Right ventricle myocardium inferior (tissue), 1 donor: ENCODE measurements around the gene HOXA10. TPM values are rescaled to one million over a fixed set of nuclear protein-coding genes. Genes with fewer than 3 reads are reported as not detected.

Source experiments
- ATAC-seq: fragments of 200-7000 bp; cut with Tn5 transposase; one replicate; pipeline ENCODE4 v1.9.1; 2020; ENCODE audit warnings: mild to moderate bottlenecking, moderate library complexity
- DNase-seq: peaks from one replicate; pipeline ENCODE4 v3.0.0; 2021; ENCODE audit errors: missing footprints
- intact Hi-C: fragments of 100-400 bp; cut with DNase I; formaldehyde crosslinking; loops from one replicate; pipeline ENCODE4 v1.11.0; 2022
- total RNA-seq: library from RNA; stranded (reverse); fragmentation: NEBNext Ultra II Directional; extraction: Animal tissue kit (Norgen Biotek cat#: 25700); gene quantifications from one replicate; pipeline ENCODE4 v1.2.1, GENCODE V29; 2021
- donor health status: DM: no; HTN: yes; CAD: no; lungs with severe emphysema.

Gene HOXA10
- total RNA-seq, 1 donor from 2014 or later: not detected

DNA sequence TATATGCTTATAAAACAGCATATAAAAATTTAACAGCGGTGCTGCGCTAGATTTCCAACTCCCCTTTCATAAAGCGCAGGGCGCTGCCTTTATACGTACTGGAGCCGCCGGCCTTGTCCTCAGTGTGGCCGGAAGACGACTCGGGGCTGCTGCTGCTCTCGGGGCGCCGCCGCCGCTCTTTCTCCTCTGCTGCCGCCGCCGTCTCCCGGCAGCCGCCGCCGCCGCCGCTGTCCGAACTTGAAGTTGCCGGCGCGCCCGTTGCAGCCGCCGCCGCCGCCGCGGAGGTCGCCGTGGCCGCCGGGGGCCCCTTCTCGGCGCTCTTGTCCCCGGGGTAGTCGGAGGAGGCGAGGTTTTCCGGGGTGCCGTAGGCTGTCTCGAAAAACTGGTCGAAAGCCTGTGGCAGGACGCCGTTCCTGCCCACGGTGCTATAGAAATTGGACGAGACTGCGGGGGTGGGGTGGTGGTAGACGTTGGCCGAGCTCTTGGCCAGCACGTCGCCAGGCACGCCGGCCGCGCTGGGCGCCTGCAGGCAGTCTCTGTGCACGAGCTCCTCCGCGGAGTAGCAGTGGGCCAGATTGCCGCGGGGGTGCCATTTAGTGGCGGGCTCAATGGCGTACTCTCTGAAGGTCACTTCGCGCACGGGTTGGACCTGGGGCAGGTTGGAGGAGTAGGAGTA lies 10.4 kb upstream of the HOXA10 start:
- intact Hi-C loops: no loop called here
- no peak for ATAC-seq
- no peak for DNase-seq

DNA sequence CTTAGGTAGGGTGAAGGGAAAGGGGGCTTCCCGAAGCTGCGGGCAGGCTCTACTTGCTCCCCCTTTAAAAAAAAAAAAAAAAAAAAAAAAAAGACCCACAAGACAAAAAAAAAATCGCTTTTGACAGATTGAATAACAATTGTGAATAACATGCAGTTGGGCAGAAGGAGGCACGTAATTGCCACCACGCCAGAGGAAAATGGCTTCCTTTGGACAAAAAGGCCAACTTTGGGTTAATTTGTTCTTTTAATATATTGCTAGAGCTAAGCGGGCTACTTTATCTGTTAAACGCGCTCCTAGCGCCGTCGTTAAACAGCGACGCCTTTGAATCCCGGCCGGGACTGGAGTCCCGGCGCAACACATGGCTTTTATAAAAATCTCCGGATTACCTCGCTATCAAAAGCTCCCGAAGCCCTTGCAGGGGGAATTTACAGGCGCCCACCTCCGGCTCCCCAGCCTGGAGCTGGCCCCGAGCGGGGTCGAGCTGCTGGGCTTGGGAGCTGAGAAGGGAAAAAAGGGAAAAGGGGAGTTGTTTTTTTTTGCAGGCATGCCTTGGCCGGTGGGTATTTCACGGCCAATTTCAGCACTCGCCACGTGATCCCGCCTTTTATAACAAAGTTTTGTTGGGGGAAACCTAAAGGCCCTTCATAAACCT lies 9.7 kb upstream of the HOXA10 start:
- no peak for ATAC-seq
- DNase-seq: no peak
- intact Hi-C loops: no loop called here

DNA sequence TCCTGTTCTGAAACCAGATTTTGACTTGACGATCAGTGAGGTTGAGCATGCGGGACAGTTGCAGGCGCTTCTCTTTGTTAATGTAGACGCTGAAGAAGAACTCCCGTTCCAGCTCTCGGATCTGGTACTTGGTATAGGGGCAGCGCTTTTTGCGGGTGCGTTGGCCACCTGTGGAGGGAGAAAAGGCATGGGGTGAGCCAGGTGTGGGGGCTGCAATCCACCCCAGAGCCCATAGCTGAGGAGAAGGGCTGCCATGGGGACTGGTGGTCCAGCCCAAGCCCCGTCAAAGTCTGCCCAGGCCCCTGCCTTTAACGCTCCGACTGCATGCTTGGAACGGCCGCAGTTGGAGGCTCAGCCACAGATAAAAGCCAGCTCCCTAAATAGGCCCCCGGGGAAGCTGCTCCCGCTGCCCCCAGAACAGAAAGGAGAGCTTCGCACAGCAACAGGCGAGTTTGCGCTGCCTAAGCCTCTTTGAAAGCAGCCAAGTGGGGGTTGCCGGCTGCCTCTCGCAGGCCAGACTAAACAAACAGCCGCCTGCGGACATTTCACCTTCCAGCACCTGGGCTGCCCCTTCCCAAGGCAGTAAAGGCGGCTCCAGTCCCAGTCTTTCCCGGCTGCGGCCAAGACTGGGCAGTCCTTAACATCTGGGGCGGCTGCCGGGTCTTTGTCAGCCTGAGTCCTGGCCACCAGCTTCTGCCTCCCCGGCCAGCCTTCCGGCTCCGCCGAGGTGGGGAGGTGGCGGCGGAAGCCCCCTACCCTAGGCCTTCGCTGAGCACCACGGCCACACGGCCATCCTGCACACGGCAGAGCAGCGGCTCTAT lies 9.0 kb upstream of the HOXA10 start:
- intact Hi-C loops: no loop called here
- ATAC-seq: no peak
- no peak for DNase-seq

DNA sequence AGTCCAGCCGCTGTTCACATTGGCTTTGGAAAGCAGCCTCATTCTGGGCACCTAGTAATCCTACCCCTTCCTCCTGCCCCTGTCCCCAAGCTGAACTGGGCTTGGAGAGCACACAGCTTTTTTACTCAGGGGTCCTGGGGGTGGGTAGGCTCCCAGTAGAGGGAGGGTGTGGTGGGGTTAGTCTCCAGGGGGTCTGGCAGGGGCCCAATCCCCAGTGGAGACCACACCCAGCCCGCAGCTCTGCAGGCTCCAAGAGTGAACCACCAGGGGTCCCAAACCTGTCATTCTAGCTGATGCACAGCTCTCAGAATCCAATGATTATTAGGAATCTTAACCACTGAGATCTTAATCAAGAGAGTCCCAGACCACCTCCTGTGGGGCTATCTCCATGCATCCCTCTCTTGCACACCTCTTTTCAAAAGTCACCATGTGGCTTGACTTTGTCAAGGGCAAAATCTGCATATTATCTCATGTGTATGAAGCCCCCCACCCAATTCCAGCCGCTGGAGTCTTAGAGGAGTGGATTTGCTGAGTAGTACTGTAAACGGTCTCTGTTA lies 8.2 kb upstream of the HOXA10 start:
- no peak for DNase-seq
- intact Hi-C loops: no loop called here
- no peak for ATAC-seq

DNA sequence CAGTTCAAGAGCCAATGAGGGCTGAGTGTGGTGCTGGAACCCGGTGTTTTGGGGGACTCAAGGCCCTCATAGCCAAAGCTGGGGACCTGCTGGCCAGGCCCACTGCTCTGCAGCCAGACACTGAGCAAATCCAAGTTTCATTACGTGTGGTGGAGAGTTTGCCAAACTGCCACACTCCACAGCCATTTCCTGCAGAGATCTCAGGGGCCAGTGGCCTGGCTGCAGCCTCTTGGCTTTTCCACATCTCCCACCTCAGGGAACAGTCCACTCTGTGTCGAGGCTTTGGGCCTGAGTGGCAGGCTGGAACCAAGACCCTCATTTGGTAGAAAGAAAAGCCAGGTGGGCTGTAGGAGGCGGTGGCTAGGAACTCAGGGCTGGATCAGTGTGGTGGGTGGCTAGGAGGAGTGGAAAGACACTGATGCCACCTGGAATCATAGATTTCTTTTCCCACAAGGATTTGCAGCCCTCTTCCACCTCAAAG lies 7.7 kb upstream of the HOXA10 start:
- DNase-seq (no peak), ATAC-seq (no peak)
- intact Hi-C loops: no loop called here

DNA sequence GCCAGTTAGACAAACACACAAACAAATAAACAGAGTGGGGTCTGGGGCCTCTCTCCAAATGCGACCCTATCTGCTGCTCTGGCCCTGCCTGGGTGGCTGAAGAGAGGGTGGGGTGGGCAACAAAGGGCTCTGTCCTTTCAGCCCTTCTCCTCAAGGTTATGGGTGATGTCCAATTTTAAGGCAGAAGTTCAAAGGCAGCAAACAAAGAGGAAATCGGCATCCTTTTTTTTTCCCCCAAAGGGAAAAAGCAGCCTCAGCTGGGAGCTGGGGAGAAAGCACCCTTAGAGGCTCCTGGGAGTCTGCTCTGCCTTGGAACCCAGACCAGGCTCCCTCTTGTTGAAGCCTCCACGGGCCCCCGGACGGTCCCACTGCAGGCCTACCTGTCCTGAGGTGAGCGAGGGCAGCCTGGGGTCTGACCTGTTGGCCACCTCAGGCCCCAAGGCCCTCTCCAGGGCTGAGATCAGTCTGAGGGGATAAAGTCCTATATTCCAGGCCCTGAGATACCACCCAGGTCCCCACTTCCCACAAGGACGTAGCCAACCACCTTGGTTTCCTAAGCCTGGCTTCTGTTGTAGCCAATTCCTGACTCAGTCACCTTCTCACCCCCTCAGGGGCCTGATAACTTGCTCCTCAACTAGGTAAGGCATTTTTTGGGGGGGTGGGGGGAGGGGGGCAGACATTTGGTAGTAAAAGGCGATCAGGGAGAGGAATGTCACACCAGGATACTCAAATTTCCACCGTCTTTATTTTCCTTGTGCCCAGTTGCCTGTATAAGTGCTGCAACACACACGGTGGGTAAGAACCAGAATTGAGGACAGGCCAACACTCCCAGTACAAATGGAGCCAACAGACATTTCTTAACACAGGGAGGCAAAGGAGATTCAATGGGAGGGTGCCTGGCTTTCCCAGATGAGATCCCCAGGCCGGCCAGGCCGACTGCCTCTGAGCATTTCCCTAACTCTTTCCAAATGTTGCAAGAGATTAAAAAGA lies 6.6 kb upstream of the HOXA10 start:
- DNase-seq: no peak
- no peak for ATAC-seq
- intact Hi-C loops: no loop called here

DNA sequence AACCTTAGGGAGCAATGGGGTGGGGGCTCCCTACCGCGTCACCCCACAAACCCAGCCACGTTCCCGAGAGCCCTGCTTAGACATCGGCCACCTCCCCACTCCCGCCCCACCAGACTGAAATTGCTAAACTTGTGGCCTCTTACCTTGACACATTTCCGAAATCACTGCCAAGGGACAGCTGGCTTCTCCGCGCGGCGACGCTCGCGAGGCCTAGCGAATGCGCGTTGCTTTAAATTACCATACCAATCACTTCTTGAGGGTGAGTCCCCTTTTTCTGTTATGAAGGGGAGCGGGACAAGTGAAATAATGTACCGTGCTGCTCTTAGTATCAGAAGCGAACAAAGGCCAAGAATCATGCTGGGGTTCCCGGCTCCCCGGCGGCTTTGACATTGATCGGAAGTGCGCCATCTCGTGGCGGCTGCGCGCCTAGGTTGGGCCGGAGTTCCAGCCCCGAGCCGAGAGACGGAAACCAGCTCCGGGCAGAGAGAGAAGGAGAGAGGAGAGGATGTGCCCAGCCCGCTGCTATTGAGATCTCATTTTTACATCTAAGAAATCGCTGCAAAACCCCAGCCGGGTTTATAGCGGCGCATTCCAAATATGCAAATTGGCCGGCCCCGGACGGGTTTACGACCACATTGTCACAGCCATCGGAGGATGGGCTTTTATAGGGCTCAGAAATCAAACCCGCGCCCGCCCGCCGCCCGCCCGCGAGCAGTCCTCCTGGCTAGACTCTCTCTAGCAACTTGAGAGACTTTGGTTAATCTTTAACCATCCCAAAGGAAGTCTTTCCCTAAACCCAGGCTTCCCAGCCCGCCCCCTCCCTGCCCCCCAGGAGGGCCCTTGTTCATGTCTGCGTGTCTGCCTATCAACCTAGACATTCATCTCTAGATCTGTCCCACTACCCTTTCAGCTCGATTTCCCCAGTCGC lies 5.6 kb upstream of the HOXA10 start:
- DNase-seq (peak; percentile 86), ATAC-seq (peak; percentile 42)
- intact Hi-C loops: no loop called here

DNA sequence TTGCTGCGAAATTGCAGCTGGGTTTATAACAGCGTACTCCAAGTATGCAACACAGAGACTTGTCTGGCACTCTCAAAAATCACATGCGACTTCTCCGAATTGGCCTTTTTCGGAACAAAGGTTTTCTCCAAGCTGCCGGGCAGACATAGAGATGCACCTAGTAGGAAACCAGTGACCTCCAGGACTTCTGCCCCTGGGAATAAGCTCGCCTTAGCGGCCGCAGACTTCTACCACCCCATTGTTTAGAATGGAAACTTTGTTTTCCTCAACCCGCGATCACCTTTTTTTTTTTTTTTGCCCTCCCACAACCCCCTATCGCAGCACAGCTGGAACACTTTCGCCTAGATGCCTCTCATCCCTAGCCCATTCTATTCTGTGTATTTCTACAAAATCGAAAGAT lies 4.9 kb upstream of the HOXA10 start:
- ATAC-seq (no peak), DNase-seq (no peak)
- intact Hi-C loops: no loop called here

DNA sequence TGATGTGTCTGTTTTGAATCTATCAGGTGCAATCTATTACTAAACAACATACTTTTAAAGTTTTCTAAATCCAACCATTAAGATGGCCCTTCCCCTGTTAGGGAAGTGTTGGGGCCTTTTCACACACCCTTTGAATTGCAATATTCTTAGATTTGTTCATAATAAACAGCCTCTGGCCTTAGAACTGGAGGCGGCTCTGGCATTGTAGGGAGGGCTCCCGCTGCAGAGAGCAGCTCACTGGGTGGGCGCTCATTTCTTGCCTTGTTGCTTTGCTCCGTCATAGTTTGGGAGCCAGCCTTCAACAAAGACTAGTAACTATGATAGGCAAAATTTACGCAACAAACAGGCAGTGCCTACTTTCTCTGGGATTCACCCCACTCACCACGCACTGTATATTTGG lies 4.2 kb upstream of the HOXA10 start:
- intact Hi-C loops: no loop called here
- DNase-seq (no peak), ATAC-seq (no peak)

DNA sequence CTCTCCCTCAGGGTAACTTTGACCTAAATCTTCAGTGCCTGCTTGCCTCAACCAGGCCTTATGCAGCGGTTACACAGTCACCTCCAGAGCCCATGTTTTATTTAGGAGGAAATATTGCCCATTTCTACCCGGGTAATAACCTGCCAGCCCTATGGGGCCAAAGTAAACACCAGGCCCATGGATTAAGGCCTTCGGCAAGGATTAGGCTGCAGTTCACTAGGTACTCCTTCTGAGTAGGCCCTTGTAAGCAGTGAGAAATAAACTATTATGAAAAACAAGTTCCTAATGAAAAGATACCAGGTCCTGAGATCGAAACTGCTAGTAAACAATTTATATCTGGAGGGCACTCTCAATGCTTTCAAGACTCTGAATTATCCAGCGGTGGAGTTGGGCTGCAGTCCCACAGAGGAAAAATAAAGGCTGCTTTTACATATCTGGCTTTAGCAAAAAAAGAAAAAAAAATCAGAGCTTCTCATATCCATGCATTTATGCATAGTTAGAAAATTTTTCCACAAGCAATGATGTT lies 3.7 kb upstream of the HOXA10 start:
- intact Hi-C loops: no loop called here
- DNase-seq (no peak), ATAC-seq (no peak)

DNA sequence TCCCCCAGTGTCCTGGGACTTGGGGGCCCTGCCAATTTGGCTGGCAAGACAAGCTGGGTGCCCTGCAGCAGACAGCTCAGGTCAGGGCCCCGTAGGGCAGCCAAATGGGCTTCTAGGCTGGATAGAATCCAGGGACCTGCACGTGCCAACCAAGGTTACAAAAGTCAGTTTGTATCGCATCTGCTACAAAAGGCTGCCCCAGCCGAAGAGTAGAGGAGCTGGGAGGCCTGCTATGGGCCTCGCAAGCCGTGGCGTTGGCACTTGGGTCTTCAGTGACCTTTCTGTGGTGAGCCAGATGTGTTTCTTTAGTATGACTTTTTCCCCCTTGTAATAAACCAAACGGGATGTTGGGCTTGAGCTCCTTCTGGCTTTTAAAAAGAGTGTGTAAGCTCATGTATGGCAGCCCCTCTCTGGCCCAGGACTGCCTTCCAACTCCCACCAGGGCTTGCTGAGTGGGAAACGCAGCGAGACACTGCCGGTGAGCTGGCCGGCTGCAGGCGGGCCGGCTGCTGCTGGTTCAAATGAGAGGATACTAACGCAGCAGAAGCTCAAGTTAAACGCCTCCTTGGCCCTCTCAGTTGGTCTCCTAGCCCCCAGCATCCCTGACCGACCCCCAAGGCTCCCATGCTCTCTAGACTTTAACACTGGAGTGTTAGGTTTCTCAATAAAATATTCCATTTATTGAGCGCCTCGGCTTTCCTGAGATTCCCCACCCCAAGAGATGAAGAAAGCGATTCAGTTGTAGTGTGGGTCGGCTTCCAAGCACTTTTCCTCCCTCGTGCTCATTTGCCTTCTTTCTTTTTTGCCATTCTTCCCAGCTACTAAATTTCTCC lies 3.1 kb upstream of the HOXA10 start:
- intact Hi-C loops: no loop called here
- ATAC-seq (no peak), DNase-seq (peak; percentile 17)

DNA sequence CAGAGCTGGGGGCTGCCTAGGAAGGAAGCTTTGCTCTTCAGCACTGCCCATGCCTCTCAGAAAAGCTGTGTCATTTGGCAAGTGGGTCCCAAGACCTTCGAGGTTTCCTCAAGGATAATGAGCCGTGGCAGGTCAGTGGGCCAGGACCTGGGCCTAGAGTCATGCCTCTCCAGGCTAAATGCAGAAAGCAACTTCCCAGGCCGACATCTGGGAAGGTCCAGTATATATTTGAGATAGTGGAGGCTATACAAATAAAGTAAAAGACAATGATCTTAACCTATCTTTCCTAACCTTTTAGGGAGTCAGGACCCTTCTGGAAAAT lies 2.4 kb upstream of the HOXA10 start:
- no peak for DNase-seq
- intact Hi-C loops: no loop called here

DNA sequence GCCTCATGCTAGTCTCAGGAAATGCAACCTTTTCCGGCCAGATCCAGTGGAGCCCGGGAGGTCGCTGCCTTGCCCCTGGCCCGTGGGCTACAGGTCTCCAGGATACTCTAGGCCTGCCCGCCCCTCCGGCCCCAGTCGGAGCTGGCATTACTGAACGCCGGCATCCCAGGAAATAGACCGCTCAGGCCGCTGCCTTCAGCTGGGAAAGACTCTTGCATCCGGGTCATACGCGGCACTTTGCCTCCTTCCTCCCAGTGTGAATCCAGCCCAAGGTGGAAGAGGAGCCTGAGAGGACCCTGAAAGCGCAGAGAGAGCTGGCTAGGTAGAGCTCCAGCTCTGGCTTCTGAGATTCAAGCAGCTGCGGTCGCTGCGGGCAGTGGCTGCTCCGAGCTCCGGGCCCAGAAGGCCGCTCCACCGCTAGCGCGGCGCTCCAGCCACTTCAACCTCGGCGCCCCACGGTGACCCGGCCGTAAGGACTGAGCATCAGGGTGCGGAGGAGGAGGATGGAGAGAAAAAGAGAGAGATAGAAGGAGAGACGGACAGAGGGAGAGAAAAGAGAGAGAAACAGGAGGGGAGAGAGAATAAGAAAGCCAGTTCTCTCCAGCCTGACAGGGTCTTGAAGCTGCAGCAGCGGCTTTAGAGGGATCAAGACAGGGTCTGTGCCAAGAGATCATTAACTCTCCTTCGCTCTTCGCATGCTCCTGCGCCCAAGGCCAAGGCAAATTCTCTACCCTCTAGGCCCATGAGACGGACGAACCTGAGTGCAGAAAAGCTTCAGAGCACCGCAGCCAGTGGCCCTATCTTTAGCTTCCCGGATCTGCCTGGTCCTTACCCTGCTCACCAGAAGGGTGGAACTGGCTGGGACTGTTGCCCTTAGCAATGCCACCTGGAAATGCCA lies 1.8 kb upstream of the HOXA10 start:
- intact Hi-C loops: no loop called here
- ATAC-seq (no peak), DNase-seq (peak; percentile 65)

More for the DNA sequence above, 2.4 kb upstream of the HOXA10 start:
- ATAC-seq: no peak

DNA sequence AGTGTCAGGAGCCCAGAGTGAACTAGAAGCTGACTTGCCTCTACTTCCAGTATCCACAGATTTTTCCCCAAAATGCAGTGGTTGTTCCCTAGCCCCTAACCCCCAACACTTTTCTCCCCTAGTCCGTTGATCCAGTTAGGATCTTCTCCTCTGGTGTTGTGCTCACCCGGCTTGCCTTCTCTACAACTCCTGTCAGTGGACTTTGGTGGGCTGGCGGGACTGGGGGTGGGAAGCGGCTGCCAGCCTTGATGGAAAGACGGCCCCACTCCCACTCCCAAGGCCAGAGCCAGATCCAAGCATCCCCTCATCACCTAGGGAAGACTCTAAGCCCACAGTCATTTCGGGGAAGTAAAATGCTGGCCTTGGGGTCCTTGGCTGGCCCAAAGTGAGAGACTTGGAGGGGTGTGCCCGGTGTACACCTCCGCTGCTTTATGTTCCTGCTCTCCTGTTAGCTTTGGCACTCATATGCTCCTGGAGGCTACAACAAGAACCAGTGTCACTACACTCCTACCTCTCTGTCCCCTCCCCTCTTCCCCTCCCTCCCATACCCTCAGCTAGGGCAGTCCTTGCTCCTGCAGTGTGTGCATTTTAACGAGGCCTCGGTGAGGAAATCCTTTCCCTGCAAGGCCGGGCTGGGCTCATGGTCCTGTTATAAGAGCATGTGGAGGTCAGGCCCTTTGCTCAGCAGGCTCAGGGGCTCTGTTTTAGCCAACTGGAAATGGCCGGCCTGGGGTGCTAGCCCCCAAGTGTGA lies 930 bp upstream of the HOXA10 start:
- DNase-seq (peak; percentile 0), ATAC-seq (no peak)
- intact Hi-C loops: no loop called here

DNA sequence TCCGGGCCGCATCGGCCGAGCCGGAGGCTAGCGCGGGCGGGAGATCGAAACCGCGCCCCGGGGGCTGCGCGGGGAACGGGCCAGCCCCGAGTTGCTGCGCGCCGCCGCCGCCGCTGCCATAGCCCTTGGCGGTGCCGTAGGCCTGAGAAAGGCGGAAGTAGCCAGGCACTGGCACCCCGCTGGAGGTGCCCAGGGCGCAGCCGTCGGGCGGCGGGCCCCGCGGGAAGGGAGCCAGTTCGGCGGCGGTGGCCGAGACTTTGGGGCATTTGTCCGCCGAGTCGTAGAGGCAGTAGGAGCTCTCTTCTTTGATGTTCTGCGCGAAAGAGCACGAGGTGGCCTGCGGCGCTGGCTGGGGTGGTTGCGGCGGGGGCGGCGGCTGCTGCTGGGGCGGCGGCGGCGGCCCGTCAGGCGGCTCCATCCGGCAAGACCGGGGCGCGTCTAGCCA lies 587 bp downstream of the HOXA10 start:
- intact Hi-C loops: no loop called here
- DNase-seq (peak; percentile 82), ATAC-seq (peak; percentile 22)
